SK-N-MC (cell line): ENCODE results near the gene RSPH6A.

Experiments used
- EZH2 ChIP-seq: fragments of 200-600 bp; sonication (generic); IDR thresholded peaks from one replicate; pipeline ENCODE4 v1.6.1; 2017; ENCODE audit warnings: antibody characterized with exemption
- FOXP2 ChIP-seq: optimal IDR thresholded peaks from 2 replicates; pipeline ENCODE3; 2011; ENCODE audit warnings: mild to moderate bottlenecking, moderate library complexity; ENCODE audit not compliant: insufficient read depth; ENCODE audit errors: extremely low read length, control extremely low read depth
- POLR2AphosphoS5 ChIP-seq: IDR thresholded peaks from 2 replicates; pipeline ENCODE4 v1.6.1; 2012; ENCODE audit warnings: mild to moderate bottlenecking, low read depth, low read length, borderline replicate concordance

GRCh38 chr19:45805719-45806118, 9.4 kb downstream of the RSPH6A start:
- TF ChIP-seq EZH2 (no peak), FOXP2 (no peak), POLR2AphosphoS5 (no peak)
